Loucy (cell line): ENCODE data around the gene H6PD.

Experiments
- EZH2phosphoT487 ChIP-seq: fragments of 200-600 bp; IDR thresholded peaks from 2 replicates; pipeline ENCODE4 v1.6.1; 2018; ENCODE audit warnings: antibody characterized with exemption, mild to moderate bottlenecking, moderate library complexity, borderline replicate concordance
- TF ChIP-seq, protein P1 (sequence below): fragments of 200-600 bp; sonication (generic); conservative IDR thresholded peaks from 2 replicates; pipeline ENCODE4 v1.5.1; 2014; ENCODE audit warnings: mild to moderate bottlenecking, antibody characterized with exemption, low read length

DNA sequence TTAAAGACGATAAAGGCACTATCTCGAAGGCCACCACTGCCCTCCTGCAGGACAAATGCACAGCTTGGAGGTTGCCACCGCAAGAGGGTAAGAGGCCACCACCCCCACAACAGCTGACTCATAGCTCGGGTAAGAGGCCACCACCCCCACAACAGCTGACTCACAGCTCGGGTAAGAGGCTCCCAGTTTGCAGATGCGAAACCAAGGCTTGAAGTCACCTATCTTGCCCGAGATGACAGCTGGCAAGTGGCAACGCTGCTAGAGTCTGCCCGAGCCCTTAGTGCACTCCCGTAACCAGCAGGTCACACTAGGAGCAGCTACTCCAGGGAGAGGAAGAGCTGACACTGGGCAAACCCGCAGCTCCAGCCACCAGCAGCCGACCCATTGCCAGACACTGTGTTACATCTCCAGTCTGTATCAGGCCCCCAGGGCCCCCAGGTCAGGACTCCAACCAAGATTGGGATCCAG, 41.0 kb downstream of the H6PD start:
- TF ChIP-seq, protein P1, sequence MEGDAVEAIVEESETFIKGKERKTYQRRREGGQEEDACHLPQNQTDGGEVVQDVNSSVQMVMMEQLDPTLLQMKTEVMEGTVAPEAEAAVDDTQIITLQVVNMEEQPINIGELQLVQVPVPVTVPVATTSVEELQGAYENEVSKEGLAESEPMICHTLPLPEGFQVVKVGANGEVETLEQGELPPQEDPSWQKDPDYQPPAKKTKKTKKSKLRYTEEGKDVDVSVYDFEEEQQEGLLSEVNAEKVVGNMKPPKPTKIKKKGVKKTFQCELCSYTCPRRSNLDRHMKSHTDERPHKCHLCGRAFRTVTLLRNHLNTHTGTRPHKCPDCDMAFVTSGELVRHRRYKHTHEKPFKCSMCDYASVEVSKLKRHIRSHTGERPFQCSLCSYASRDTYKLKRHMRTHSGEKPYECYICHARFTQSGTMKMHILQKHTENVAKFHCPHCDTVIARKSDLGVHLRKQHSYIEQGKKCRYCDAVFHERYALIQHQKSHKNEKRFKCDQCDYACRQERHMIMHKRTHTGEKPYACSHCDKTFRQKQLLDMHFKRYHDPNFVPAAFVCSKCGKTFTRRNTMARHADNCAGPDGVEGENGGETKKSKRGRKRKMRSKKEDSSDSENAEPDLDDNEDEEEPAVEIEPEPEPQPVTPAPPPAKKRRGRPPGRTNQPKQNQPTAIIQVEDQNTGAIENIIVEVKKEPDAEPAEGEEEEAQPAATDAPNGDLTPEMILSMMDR: no peak
- no peak for TF ChIP-seq EZH2phosphoT487
